ENCODE data around the gene ANKS6.

The ANKS6 gene

GRCh38 chr9:98773721-98774120, 22.6 kb downstream of the ANKS6 start:
- Mint-ChIP-seq H3K9me3 (no peaks in the 10 kb centered on the region), H3K27me3 (no peaks in the 10 kb centered on the region), H3K4me1 (no peaks in the 10 kb centered on the region), H3K36me3 (peaks cover 57% of the 10 kb centered on the region), H3K27ac (no peak overlapping the region), H3K4me3 (no peak overlapping the region)
- ATAC-seq, result no peak

GRCh38 chr9:98772364-98773155, 23.8 kb downstream of the ANKS6 start:
- H3K27me3 Mint-ChIP-seq, result no peaks in the 10 kb centered on the region

GRCh38 chr9:98771209-98771874, 25.0 kb downstream of the ANKS6 start:
- Mint-ChIP-seq H3K36me3 (peaks cover 76% of the 10 kb centered on the region), H3K4me1 (no peaks in the 10 kb centered on the region), H3K27ac (no peak overlapping the region), H3K4me3 (no peak overlapping the region), H3K27me3 (no peaks in the 10 kb centered on the region), H3K9me3 (no peaks in the 10 kb centered on the region)
- no peak for ATAC-seq

More at GRCh38 chr9:98772364-98773155, 23.8 kb downstream of the ANKS6 start:
- no peaks in the 10 kb centered on the region for H3K4me1 Mint-ChIP-seq
- H3K9me3 Mint-ChIP-seq, result no peaks in the 10 kb centered on the region
- H3K27ac Mint-ChIP-seq, result no peak overlapping the region
- H3K4me3 Mint-ChIP-seq, result no peak overlapping the region
- ATAC-seq, result no peak
- peaks cover 68% of the 10 kb centered on the region for H3K36me3 Mint-ChIP-seq

GRCh38 chr9:98770717-98771116, 25.6 kb downstream of the ANKS6 start:
- H3K9me3 Mint-ChIP-seq, result no peaks in the 10 kb centered on the region
- no peak for ATAC-seq
- no peak overlapping the region for H3K27ac Mint-ChIP-seq
- H3K27me3 Mint-ChIP-seq, result no peaks in the 10 kb centered on the region
- H3K4me1 Mint-ChIP-seq, result no peaks in the 10 kb centered on the region
- peaks cover 78% of the 10 kb centered on the region for H3K36me3 Mint-ChIP-seq
- H3K4me3 Mint-ChIP-seq, result no peak overlapping the region

GRCh38 chr9:98768344-98768743, 28.0 kb downstream of the ANKS6 start:
- Mint-ChIP-seq H3K27me3 (no peaks in the 10 kb centered on the region), H3K4me1 (no peaks in the 10 kb centered on the region), H3K27ac (no peak overlapping the region), H3K4me3 (no peak overlapping the region), H3K36me3 (peaks cover 85% of the 10 kb centered on the region), H3K9me3 (peaks cover 4% of the 10 kb centered on the region)
- ATAC-seq, result no peak

- Mint-ChIP-seq H3K4me3 (no peak overlapping the region), H3K27me3 (no peaks in the 10 kb centered on the region), H3K36me3 (peaks cover 85% of the 10 kb centered on the region), H3K9me3 (peaks cover 4% of the 10 kb centered on the region), H3K27ac (no peak overlapping the region), H3K4me1 (no peaks in the 10 kb centered on the region)
- no peak for ATAC-seq
Measured at GRCh38 chr9:98767915-98768314, 28.4 kb downstream of the ANKS6 start.

GRCh38 chr9:98767196-98767595, 29.2 kb downstream of the ANKS6 start:
- ATAC-seq, result no peak
- H3K36me3 Mint-ChIP-seq, result peaks cover 86% of the 10 kb centered on the region
- no peak overlapping the region for H3K27ac Mint-ChIP-seq
- H3K4me3 Mint-ChIP-seq, result no peak overlapping the region
- H3K4me1 Mint-ChIP-seq, result no peaks in the 10 kb centered on the region
- H3K27me3 Mint-ChIP-seq, result no peaks in the 10 kb centered on the region
- peaks cover 4% of the 10 kb centered on the region for H3K9me3 Mint-ChIP-seq

- Mint-ChIP-seq H3K27ac (no peak overlapping the region), H3K4me1 (no peaks in the 10 kb centered on the region), H3K27me3 (no peaks in the 10 kb centered on the region), H3K4me3 (no peak overlapping the region), H3K9me3 (peaks cover 4% of the 10 kb centered on the region), H3K36me3 (peaks cover 81% of the 10 kb centered on the region)
- no peak for ATAC-seq
Measured at GRCh38 chr9:98766586-98766985, 29.8 kb downstream of the ANKS6 start.

GRCh38 chr9:98765256-98765655, 31.1 kb downstream of the ANKS6 start:
- Mint-ChIP-seq H3K4me3 (no peak overlapping the region), H3K27ac (no peak overlapping the region), H3K27me3 (no peaks in the 10 kb centered on the region), H3K4me1 (no peaks in the 10 kb centered on the region), H3K36me3 (peaks cover 69% of the 10 kb centered on the region), H3K9me3 (peaks cover 4% of the 10 kb centered on the region)
- no peak for ATAC-seq

GRCh38 chr9:98763986-98764745, 32.2 kb downstream of the ANKS6 start:
- Mint-ChIP-seq H3K27me3 (no peaks in the 10 kb centered on the region), H3K4me1 (no peaks in the 10 kb centered on the region), H3K27ac (no peak overlapping the region), H3K36me3 (peaks cover 67% of the 10 kb centered on the region), H3K9me3 (peaks cover 7% of the 10 kb centered on the region), H3K4me3 (no peak overlapping the region)
- no peak for ATAC-seq

GRCh38 chr9:98760231-98760630, 36.1 kb downstream of the ANKS6 start:
- Mint-ChIP-seq H3K4me1 (no peaks in the 10 kb centered on the region), H3K27ac (no peak overlapping the region), H3K9me3 (peaks cover 12% of the 10 kb centered on the region), H3K4me3 (no peak overlapping the region), H3K27me3 (no peaks in the 10 kb centered on the region), H3K36me3 (peaks cover 68% of the 10 kb centered on the region)
- ATAC-seq, result no peak

GRCh38 chr9:98755006-98755618, 41.2 kb downstream of the ANKS6 start:
- Mint-ChIP-seq H3K36me3 (peaks cover 82% of the 10 kb centered on the region), H3K4me1 (no peaks in the 10 kb centered on the region), H3K27me3 (no peaks in the 10 kb centered on the region), H3K4me3 (no peak overlapping the region), H3K27ac (no peak overlapping the region), H3K9me3 (peaks cover 8% of the 10 kb centered on the region)
- no peak for ATAC-seq

GRCh38 chr9:98751210-98751609, 45.1 kb downstream of the ANKS6 start:
- Mint-ChIP-seq H3K4me1 (no peaks in the 10 kb centered on the region), H3K27ac (no peak overlapping the region), H3K4me3 (no peak overlapping the region), H3K27me3 (no peaks in the 10 kb centered on the region), H3K36me3 (peaks cover 84% of the 10 kb centered on the region), H3K9me3 (peaks cover 4% of the 10 kb centered on the region)
- no peak for ATAC-seq

- no peaks in the 10 kb centered on the region for H3K4me1 Mint-ChIP-seq
- H3K9me3 Mint-ChIP-seq, result peaks cover 4% of the 10 kb centered on the region
- no peaks in the 10 kb centered on the region for H3K27me3 Mint-ChIP-seq
- H3K4me3 Mint-ChIP-seq, result no peak overlapping the region
- no peak for ATAC-seq
- peaks cover 84% of the 10 kb centered on the region for H3K36me3 Mint-ChIP-seq
- no peak overlapping the region for H3K27ac Mint-ChIP-seq
Measured at GRCh38 chr9:98750364-98751060, 45.8 kb downstream of the ANKS6 start.

GRCh38 chr9:98747476-98747875, 48.9 kb downstream of the ANKS6 start:
- H3K27ac Mint-ChIP-seq, result no peak overlapping the region
- H3K9me3 Mint-ChIP-seq, result peaks cover 4% of the 10 kb centered on the region
- no peak overlapping the region for H3K4me3 Mint-ChIP-seq
- H3K36me3 Mint-ChIP-seq, result peaks cover 89% of the 10 kb centered on the region
- H3K4me1 Mint-ChIP-seq, result no peaks in the 10 kb centered on the region
- ATAC-seq, result no peak
- H3K27me3 Mint-ChIP-seq, result no peaks in the 10 kb centered on the region

Data from stimulated activated memory B cell treated with anti-CD40 and anti-IgM and Interleukin-4, amounts not matched to agents 10 μg/mL and 1 μg/mL and 100 μg/mL, for 72 hours (primary cell).